IMR-90 (cell line): ENCODE results near the gene ITGAL. TPM values are rescaled to one million over a fixed set of nuclear protein-coding genes. Genes with fewer than 3 reads are reported as not detected.
A peak's percentile ranks its signal among the peaks of the same experiment; 100 is the strongest.

Experiments
- ATAC-seq: fragments of 200-7000 bp; cut with Tn5 transposase; 2 replicates; pipeline ENCODE4 v1.9.1; 2020; ENCODE audit warnings: low read depth, mild to moderate bottlenecking, moderate library complexity
- BruUV-seq: library from RNA; stranded (reverse); fragments of 400-500 nt; replicated peaks from 2 replicates; lab custom pipeline; 2021; lab: Mats Ljungman, UMichigan
- CTCF ChIA-PET: fragments of 300-600 bp; formaldehyde crosslinking; extraction: SDS; loops from one replicate; lab custom pipeline; 2021; ENCODE audit warnings: antibody characterized with exemption; lab: Yijun Ruan, JAX
- POLR2A ChIA-PET: fragments of 300-600 bp; sonication (Branson Sonifier 250); formaldehyde crosslinking; loops from one replicate; lab custom pipeline; 2022; ENCODE audit warnings: antibody characterized with exemption; ENCODE audit not compliant: unreplicated experiment; lab: Charles Lee
- DNase-seq: peaks from one replicate; pipeline ENCODE4 v3.0.0; 2013
- H2AFZ ChIP-seq: replicated peaks from 2 replicates; pipeline ENCODE3; 2013; ENCODE audit warnings: low read length, mild to moderate bottlenecking; ENCODE audit not compliant: poor library complexity
- H2AK5ac ChIP-seq: 2 replicates; pipeline ENCODE4 v1.6.1; 2013; ENCODE audit warnings: low read depth, low read length, inconsistent platforms
- H2AK9ac ChIP-seq: replicated peaks from 2 replicates; pipeline ENCODE3; 2013; ENCODE audit warnings: mild to moderate bottlenecking, low read depth, low read length, moderate library complexity; ENCODE audit not compliant: poor library complexity
- H2BK120ac ChIP-seq: 2 replicates; pipeline ENCODE4 v1.6.1; 2013; ENCODE audit warnings: low read depth, low read length, inconsistent platforms
- H2BK15ac ChIP-seq: 3 replicates; pipeline ENCODE4 v1.6.1; 2013; ENCODE audit warnings: low read depth, low read length, inconsistent platforms
- H2BK20ac ChIP-seq: 2 replicates; pipeline ENCODE4 v1.6.1; 2013; ENCODE audit warnings: low read depth, mild to moderate bottlenecking, inconsistent platforms, low read length, moderate library complexity
- H2BK5ac ChIP-seq: 2 replicates; pipeline ENCODE4 v1.6.1; 2013; ENCODE audit warnings: mild to moderate bottlenecking, low read depth, low read length, inconsistent platforms; ENCODE audit not compliant: poor library complexity, severe bottlenecking
- H3K14ac ChIP-seq: replicated peaks from 2 replicates; pipeline ENCODE4 v1.6.1; 2013; ENCODE audit warnings: low read depth, low read length, inconsistent platforms
- H3K18ac ChIP-seq: 2 replicates; pipeline ENCODE4 v1.6.1; 2013; ENCODE audit warnings: low read depth, low read length, control low read depth
- H3K23ac ChIP-seq: 2 replicates; pipeline ENCODE4 v1.6.1; 2013; ENCODE audit warnings: low read depth, low read length, inconsistent platforms
- H3K27ac ChIP-seq: 2 replicates; pipeline ENCODE4 v1.5.1; 2013; ENCODE audit warnings: mild to moderate bottlenecking, control low read depth, low read length; ENCODE audit not compliant: insufficient read depth
- H3K27me3 ChIP-seq: 2 replicates; pipeline ENCODE4 v1.6.1; 2013; ENCODE audit warnings: low read length; ENCODE audit not compliant: control insufficient read depth, insufficient read depth
- H3K36me3 ChIP-seq: 2 replicates; pipeline ENCODE4 v1.6.1; 2013; ENCODE audit warnings: low read length, mixed read lengths; ENCODE audit not compliant: control insufficient read depth, insufficient read depth
- H3K4ac ChIP-seq: 2 replicates; pipeline ENCODE4 v1.6.1; 2013; ENCODE audit warnings: low read depth, low read length, inconsistent platforms
- H3K4me1 ChIP-seq: 2 replicates; pipeline ENCODE4 v1.6.1; 2013; ENCODE audit warnings: low read length, mixed read lengths; ENCODE audit not compliant: control insufficient read depth, insufficient read depth
- H3K4me2 ChIP-seq: 2 replicates; pipeline ENCODE4 v1.6.1; 2013; ENCODE audit warnings: low read depth, mild to moderate bottlenecking, control low read depth, low read length, moderate library complexity
- H3K4me3 ChIP-seq: 2 replicates; pipeline ENCODE4 v1.5.1; 2013; ENCODE audit warnings: low read depth, mild to moderate bottlenecking, control low read depth, low read length, moderate library complexity; ENCODE audit not compliant: insufficient read depth
- H3K56ac ChIP-seq: 2 replicates; pipeline ENCODE4 v1.6.1; 2013; ENCODE audit warnings: low read length, inconsistent platforms; ENCODE audit not compliant: insufficient read depth; ENCODE audit errors: extremely low read depth
- H3K79me1 ChIP-seq, 2 experiments: 2 replicates each; pipeline ENCODE4 v1.6.1; 2013; ENCODE audit warnings: low read length in 2 of 2, inconsistent platforms in 1 of 2, low read depth in 1 of 2
- H3K9ac ChIP-seq: 2 replicates; pipeline ENCODE4 v1.6.1; 2013; ENCODE audit warnings: low read depth, low read length, control low read depth
- H3K9me1 ChIP-seq: 2 replicates; pipeline ENCODE4 v1.6.1; 2013; ENCODE audit warnings: low read length, inconsistent platforms; ENCODE audit not compliant: insufficient read depth
- H3K9me3 ChIP-seq: 2 replicates; pipeline ENCODE4 v1.6.1; 2013; ENCODE audit warnings: low read length; ENCODE audit not compliant: control insufficient read depth, insufficient read depth
- H4K20me1 ChIP-seq: 2 replicates; pipeline ENCODE4 v1.6.1; 2013; ENCODE audit warnings: low read length, inconsistent platforms; ENCODE audit not compliant: insufficient read depth
- H4K5ac ChIP-seq: 2 replicates; pipeline ENCODE4 v1.6.1; 2013; ENCODE audit warnings: mild to moderate bottlenecking, low read depth, low read length, control low read depth
- H4K8ac ChIP-seq, 2 experiments: 2 replicates each; pipeline ENCODE4 v1.6.1; 2013; ENCODE audit warnings: low read depth in 2 of 2, low read length in 2 of 2, control low read depth in 1 of 2, inconsistent platforms in 1 of 2
- H4K91ac ChIP-seq: 2 replicates; pipeline ENCODE4 v1.6.1; 2013; ENCODE audit warnings: low read depth, low read length, inconsistent platforms; ENCODE audit not compliant: insufficient read depth
- CEBPB ChIP-seq: IDR thresholded peaks from 2 replicates; pipeline ENCODE4 v1.6.1; 2012; ENCODE audit warnings: low read depth, low read length, improper control_type of control experiment
- MAZ ChIP-seq: IDR thresholded peaks from 2 replicates; pipeline ENCODE4 v1.6.1; 2012; ENCODE audit warnings: low read depth, mild to moderate bottlenecking, low read length, improper control_type of control experiment, moderate library complexity, borderline replicate concordance
- RCOR1 ChIP-seq: IDR thresholded peaks from 2 replicates; pipeline ENCODE4 v1.6.1; 2012; ENCODE audit warnings: mild to moderate bottlenecking, low read length, improper control_type of control experiment; ENCODE audit not compliant: insufficient replicate concordance
- WGBS, 2 experiments: methylation state at CpG; one replicate each; pipeline versions ENCODE4 v1.1.5 to v1.1.7; 2013; ENCODE audit warnings: missing lambda C conversion rate in 2 of 2; ENCODE audit not compliant: insufficient read length in 1 of 2; ENCODE audit errors: extremely low coverage in 2 of 2; 5-methylcytosine and 5-hydroxymethylcytosine counted together
- dilution Hi-C: fragments of 300-500 bp; cut with HindIII; formaldehyde crosslinking; loops from one replicate; pipeline ENCODE4 v1.14.3; 2018; ENCODE audit warnings: low sequenced_read_pairs; ENCODE audit not compliant: unreplicated experiment
- in situ Hi-C: fragments of 300-500 bp; cut with MboI; formaldehyde crosslinking; loops from 3 replicates; pipeline ENCODE4 v1.14.3; 2019; ENCODE audit warnings: low sequenced_read_pairs, inconsistent platforms, mixed read lengths
- intact Hi-C: fragments of 100-400 bp; cut with micrococcal nuclease; formaldehyde crosslinking; loops from 2 replicates; pipeline ENCODE4 v1.10.0; 2022
- polyA plus RNA-seq, 3 experiments: library from polyadenylated mRNA; depleted of rRNA; stranded (reverse); fragments of >200 nt; gene quantifications; 2 replicates each; pipeline ENCODE4 v1.2.3, GENCODE V29; 2012; ENCODE audit warnings: low replicate concordance in 1 of 3
- total RNA-seq: library from RNA; depleted of rRNA; stranded (reverse); fragments of >200 nt; gene quantifications from 2 replicates; pipeline ENCODE4 v1.2.3, GENCODE V29; 2012
- TF ChIP-seq, protein P1 (sequence below): conservative IDR thresholded peaks from 2 replicates; pipeline ENCODE4 v1.5.1; 2012; ENCODE audit warnings: mild to moderate bottlenecking, low read depth, low read length, improper control_type of control experiment
- TF ChIP-seq, protein P2 (sequence below): fragments of 150-350 bp; IDR thresholded peaks from 2 replicates; pipeline ENCODE4 v1.6.1; 2017; ENCODE audit warnings: mild to moderate bottlenecking, antibody characterized with exemption, low read length, low read depth

Gene ITGAL
- total and polyA plus RNA-seq, 2 of the 4 experiments (the other 2 are of a cell fraction) = not detected

DNA sequence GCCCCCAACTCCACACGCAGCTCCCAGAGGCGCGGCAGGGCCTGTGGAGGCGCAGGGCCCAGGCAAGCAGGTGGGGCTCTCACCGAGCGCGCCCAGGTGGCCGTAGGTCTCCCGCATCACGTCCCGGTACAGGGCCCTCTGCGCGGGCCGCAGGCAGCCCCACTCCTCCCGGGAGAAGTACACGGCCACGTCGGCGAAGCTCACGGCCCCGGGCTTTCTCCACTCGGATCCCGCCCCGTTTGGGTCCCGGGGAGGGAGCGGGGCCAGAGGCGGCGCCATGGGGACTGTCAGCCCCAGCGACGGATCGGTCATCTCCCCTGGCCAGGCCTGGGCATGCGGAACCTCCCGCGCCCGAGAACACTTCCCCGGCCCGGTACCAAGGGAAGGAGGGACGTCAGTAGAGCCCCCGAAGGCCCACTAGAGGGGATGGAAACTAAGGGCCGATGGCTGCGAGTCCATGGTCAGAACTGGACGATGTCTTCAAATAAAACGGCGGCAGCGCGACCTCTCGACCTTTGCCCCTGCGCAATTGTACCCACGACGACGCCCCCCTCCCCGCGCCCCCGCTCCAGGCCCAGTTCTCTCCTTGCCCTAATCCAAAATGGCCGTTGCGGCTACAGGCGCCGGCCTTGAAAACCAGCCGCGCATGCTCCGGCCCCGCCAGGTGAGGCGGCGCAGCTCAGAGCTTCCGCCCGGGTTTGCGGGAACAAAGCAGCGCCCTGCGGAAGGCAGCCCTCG, 62.0 kb downstream of the ITGAL start, which contains the start of gene ZNF747:
Gene ZNF747 (minus strand): TSS at position 491 of the 738 bp plus-strand sequence. CDS start 179 bp downstream, at position 312.
- 7% methylated on average over 30 of the region's 70 CpGs; no CpG with 5 or more reads in 1 of the 2 experiments for WGBS, 2 experiments
- ChIA-PET CTCF (interaction anchor here (0.6 to 1.2 kb wide), 2 partner anchors 23 to 86 kb away, joined by 3 to 5 read pairs; partner anchors contain the start of gene ZNF764), POLR2A (no interaction called here)
- no peaks in the 10 kb centered on the region for H4K20me1 ChIP-seq
- peak within 1 kb of the TSS; percentile 99 for H2AFZ ChIP-seq
- peak within 1 kb of the TSS; percentile 20; the same call in 1 of the 2 replicates for H2BK20ac ChIP-seq
- H3K9ac ChIP-seq = peak within 1 kb of the TSS; percentile 88
- H3K4ac ChIP-seq = peak within 1 kb of the TSS; percentile 97
- intact Hi-C loops (loop anchor here (2.0 kb wide), 1 partner anchor 50 kb away; the partner anchor contains the start of gene ZNF785), in situ Hi-C loops (loop anchor here (5.0 kb wide), 1 partner anchor 38 kb away; the partner anchor contains the start of gene ZNF688), dilution Hi-C loops (no loop called here)
- peak within 1 kb of the TSS; percentile 91 for H3K23ac ChIP-seq
- peak; percentile 75 for DNase-seq
- H2BK5ac ChIP-seq = peak within 1 kb of the TSS; percentile 79
- BruUV-seq = no TSS peak
- peak within 1 kb of the TSS; percentile 95 for H3K4me2 ChIP-seq
- H2AK5ac ChIP-seq = peak within 1 kb of the TSS; percentile 88
- peak within 1 kb of the TSS; percentile 91 for H4K91ac ChIP-seq
- H4K5ac ChIP-seq = peak within 1 kb of the TSS; percentile 98
- H2AK9ac ChIP-seq = peak within 1 kb of the TSS; percentile 96
- TF ChIP-seq, protein P1, sequence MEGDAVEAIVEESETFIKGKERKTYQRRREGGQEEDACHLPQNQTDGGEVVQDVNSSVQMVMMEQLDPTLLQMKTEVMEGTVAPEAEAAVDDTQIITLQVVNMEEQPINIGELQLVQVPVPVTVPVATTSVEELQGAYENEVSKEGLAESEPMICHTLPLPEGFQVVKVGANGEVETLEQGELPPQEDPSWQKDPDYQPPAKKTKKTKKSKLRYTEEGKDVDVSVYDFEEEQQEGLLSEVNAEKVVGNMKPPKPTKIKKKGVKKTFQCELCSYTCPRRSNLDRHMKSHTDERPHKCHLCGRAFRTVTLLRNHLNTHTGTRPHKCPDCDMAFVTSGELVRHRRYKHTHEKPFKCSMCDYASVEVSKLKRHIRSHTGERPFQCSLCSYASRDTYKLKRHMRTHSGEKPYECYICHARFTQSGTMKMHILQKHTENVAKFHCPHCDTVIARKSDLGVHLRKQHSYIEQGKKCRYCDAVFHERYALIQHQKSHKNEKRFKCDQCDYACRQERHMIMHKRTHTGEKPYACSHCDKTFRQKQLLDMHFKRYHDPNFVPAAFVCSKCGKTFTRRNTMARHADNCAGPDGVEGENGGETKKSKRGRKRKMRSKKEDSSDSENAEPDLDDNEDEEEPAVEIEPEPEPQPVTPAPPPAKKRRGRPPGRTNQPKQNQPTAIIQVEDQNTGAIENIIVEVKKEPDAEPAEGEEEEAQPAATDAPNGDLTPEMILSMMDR = no peak
- TF ChIP-seq, protein P2, sequence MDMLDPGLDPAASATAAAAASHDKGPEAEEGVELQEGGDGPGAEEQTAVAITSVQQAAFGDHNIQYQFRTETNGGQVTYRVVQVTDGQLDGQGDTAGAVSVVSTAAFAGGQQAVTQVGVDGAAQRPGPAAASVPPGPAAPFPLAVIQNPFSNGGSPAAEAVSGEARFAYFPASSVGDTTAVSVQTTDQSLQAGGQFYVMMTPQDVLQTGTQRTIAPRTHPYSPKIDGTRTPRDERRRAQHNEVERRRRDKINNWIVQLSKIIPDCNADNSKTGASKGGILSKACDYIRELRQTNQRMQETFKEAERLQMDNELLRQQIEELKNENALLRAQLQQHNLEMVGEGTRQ = no peak
- peak; percentile 62; the same call in 1 of the 2 replicates for TF ChIP-seq MAZ
- no peak for TF ChIP-seq CEBPB
- no peak for TF ChIP-seq RCOR1
- peak; percentile 92 for ATAC-seq
- H3K56ac ChIP-seq = peak within 1 kb of the TSS; percentile 69
- no peaks in the 10 kb centered on the region for H3K27me3 ChIP-seq
- peaks cover 10% of the 10 kb centered on the region; the same call in 1 of the 2 replicates for H3K9me1 ChIP-seq
- H3K18ac ChIP-seq = peak within 1 kb of the TSS; percentile 32
- H3K9me3 ChIP-seq = no peaks in the 10 kb centered on the region
- H3K79me1 ChIP-seq = peaks cover 6 to 31% of the 10 kb centered on the region in 2 experiments
- H3K4me1 ChIP-seq = peaks cover 8% of the 10 kb centered on the region
- H2BK120ac ChIP-seq = peak within 1 kb of the TSS; percentile 60
- H3K4me3 ChIP-seq = peak within 1 kb of the TSS; percentile 68
- peaks cover 5% of the 10 kb centered on the region; the same call in 1 of the 2 replicates for H3K36me3 ChIP-seq
- H2BK15ac ChIP-seq = peak within 1 kb of the TSS; percentile 30; the same call in 1 of the 3 replicates
- H4K8ac ChIP-seq = peak within 1 kb of the TSS; percentile 99 to 100
- peak within 1 kb of the TSS; percentile 99 for H3K14ac ChIP-seq
- peak within 1 kb of the TSS; percentile 78 for H3K27ac ChIP-seq
